Tibial artery (tissue), 4 donors: ENCODE measurements around the gene TMEM236.

ENCODE experiments used
- DNase-seq, 2 donors: peaks; one replicate each; pipeline ENCODE4 v3.0.0-alpha.2; 2019
- H3K27ac ChIP-seq, 2 donors: fragments of 200-600 bp; sonication (generic) in 1 of 2; 1 replicate in 1 of 2; 2 replicates in 1 of 2; pipeline ENCODE4 v1.5.1; 2018 to 2019; ENCODE audit warnings: mild to moderate bottlenecking in 1 of 2
- H3K27me3 ChIP-seq, 2 donors: fragments of 200-600 bp; sonication (generic) in 1 of 2; one replicate each; pipeline versions ENCODE4 v1.5.1 to v1.6.0; 2016 to 2019
- H3K36me3 ChIP-seq, 3 donors: fragments of 200-600 bp; sonication (generic) in 2 of 3; one replicate each; pipeline ENCODE4 v1.5.1; 2016 to 2019; ENCODE audit warnings: mild to moderate bottlenecking in 2 of 3
- H3K4me1 ChIP-seq, 4 donors: fragments of 200-600 bp; sonication (generic) in 2 of 4; 1 replicate in 3 of 4; 2 replicates in 1 of 4; pipeline ENCODE4 v1.5.1; 2016 to 2019
- H3K4me3 ChIP-seq, 2 donors: fragments of 200-600 bp; sonication (generic) in 1 of 2; 1 replicate in 1 of 2; 2 replicates in 1 of 2; pipeline ENCODE4 v1.5.1; 2018 to 2019; ENCODE audit warnings: mild to moderate bottlenecking in 2 of 2
- H3K9me3 ChIP-seq, 3 donors: fragments of 200-600 bp; sonication (generic) in 1 of 3; one replicate each; pipeline ENCODE4 v1.5.1; 2016 to 2019
- intact Hi-C: fragments of 100-400 bp; cut with DNase I; formaldehyde crosslinking; loops from one replicate; pipeline ENCODE4 v1.15.0; 2023; ENCODE audit warnings: low total_unique reads
- TF ChIP-seq, protein P1 (sequence below), 2 experiments: fragments of 200-600 bp in 1 of 2; fragments of 450-650 bp in 1 of 2; IDR thresholded peaks; one replicate each; pipeline ENCODE4 v1.5.1; 2017 to 2019; ENCODE audit warnings: antibody characterized with exemption in 2 of 2, mild to moderate bottlenecking in 1 of 2, moderate library complexity in 1 of 2

Gene TMEM236

DNA sequence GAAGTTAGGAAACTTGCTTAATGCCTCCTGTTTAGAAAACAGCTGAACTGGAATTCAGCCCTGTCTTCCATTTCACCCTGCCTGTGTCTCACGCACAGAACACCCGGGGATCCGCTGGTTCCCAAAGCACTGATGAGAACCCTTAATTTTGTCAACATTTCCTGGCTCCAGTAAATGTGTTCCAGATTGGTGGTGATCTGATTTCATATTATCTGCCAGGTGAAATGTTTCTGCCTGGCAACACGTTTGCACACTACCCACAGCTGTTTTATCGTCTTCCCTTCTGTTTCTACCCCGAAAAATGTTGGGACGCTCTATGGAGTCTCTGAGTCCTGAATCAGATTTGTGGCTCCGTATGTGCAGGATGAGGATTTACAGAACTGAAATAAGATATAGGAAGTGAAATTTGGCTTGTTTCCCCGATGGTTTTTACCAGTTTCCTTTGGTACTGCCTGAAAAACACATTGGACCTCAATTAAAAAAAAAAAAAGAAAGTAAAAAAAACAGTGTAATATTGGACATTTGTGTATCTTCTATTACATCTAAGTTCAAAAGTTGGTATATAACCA is 86.2 kb downstream of the TMEM236 start:
- TF ChIP-seq, protein P1, sequence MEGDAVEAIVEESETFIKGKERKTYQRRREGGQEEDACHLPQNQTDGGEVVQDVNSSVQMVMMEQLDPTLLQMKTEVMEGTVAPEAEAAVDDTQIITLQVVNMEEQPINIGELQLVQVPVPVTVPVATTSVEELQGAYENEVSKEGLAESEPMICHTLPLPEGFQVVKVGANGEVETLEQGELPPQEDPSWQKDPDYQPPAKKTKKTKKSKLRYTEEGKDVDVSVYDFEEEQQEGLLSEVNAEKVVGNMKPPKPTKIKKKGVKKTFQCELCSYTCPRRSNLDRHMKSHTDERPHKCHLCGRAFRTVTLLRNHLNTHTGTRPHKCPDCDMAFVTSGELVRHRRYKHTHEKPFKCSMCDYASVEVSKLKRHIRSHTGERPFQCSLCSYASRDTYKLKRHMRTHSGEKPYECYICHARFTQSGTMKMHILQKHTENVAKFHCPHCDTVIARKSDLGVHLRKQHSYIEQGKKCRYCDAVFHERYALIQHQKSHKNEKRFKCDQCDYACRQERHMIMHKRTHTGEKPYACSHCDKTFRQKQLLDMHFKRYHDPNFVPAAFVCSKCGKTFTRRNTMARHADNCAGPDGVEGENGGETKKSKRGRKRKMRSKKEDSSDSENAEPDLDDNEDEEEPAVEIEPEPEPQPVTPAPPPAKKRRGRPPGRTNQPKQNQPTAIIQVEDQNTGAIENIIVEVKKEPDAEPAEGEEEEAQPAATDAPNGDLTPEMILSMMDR (IDR thresholded peaks at IDR 0.05) = no peak
- intact Hi-C loops = no loop called here

DNA sequence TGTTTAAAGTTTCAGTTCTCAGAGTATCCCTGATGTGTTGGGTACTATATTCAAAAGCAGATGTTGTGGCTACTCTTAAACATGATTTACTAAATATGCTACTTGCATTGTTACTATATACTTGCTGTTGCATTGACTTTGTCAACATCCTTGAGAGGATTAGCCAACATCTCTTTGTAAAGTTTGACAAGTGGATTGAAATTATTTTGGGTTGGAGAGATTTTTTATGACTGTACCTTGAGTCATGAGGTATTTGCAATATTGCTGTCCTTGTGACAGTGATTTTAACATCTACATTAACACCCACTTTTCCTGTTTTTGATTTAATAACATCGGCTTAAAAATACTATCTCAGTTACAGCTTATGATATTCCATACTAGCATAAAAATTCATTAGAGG is 89.0 kb downstream of the TMEM236 start:
- Histone ChIP-seq H3K36me3 (no peaks in the 10 kb centered on the region), H3K4me3 (no peak overlapping the region), H3K27ac (no peak overlapping the region), H3K4me1 (peaks cover 0 to 11% (median 0%) of the 10 kb centered on the region in 4 donors), H3K9me3 (no peaks in the 10 kb centered on the region), H3K27me3 (peaks cover 0 to 3% of the 10 kb centered on the region in 2 donors)
- intact Hi-C loops = loop anchor here (10.0 kb wide), 1 partner anchor 264 kb away; no protein-coding TSS in a partner anchor
- DNase-seq = no peak
- TF ChIP-seq, protein P1 (IDR thresholded peaks at IDR 0.05) = no peak

More for the DNA sequence above, 86.2 kb downstream of the TMEM236 start:
- Histone ChIP-seq H3K36me3 (no peaks in the 10 kb centered on the region), H3K4me3 (no peak overlapping the region), H3K27me3 (peaks cover 0 to 7% of the 10 kb centered on the region in 2 donors), H3K4me1 (peaks cover 0 to 11% (median 0%) of the 10 kb centered on the region in 4 donors), H3K27ac (no peak overlapping the region), H3K9me3 (no peaks in the 10 kb centered on the region)
- DNase-seq = no peak

DNA sequence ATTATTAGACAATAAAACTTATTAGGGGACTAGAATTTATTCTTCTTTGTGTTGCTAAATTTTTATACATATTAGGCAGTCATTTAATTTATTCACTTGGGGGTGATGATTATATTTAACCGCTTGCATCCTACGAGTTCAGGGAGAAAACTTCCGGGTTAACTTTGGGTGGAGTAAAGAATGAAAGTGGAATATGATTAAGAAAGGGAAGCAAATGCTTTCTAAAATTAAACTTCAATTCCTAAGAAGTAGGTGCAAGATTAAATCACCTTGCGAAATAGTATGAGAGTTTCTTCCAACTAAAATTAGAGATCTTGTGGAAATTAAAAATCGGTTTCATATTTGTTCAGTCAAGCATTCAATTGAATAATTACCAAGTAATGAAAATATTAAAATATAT is 90.6 kb downstream of the TMEM236 start:
- Histone ChIP-seq H3K36me3 (no peaks in the 10 kb centered on the region), H3K9me3 (no peaks in the 10 kb centered on the region), H3K4me3 (no peak overlapping the region), H3K27ac (no peak overlapping the region), H3K27me3 (peaks cover 0 to 3% of the 10 kb centered on the region in 2 donors), H3K4me1 (peaks cover 0 to 1% (median 0%) of the 10 kb centered on the region in 4 donors)
- intact Hi-C loops = loop anchor here (2.0 to 10.0 kb wide), 2 partner anchors 262 to 382 kb away; no protein-coding TSS in a partner anchor
- DNase-seq = no peak
- TF ChIP-seq, protein P1 (IDR thresholded peaks at IDR 0.05) = no peak

DNA sequence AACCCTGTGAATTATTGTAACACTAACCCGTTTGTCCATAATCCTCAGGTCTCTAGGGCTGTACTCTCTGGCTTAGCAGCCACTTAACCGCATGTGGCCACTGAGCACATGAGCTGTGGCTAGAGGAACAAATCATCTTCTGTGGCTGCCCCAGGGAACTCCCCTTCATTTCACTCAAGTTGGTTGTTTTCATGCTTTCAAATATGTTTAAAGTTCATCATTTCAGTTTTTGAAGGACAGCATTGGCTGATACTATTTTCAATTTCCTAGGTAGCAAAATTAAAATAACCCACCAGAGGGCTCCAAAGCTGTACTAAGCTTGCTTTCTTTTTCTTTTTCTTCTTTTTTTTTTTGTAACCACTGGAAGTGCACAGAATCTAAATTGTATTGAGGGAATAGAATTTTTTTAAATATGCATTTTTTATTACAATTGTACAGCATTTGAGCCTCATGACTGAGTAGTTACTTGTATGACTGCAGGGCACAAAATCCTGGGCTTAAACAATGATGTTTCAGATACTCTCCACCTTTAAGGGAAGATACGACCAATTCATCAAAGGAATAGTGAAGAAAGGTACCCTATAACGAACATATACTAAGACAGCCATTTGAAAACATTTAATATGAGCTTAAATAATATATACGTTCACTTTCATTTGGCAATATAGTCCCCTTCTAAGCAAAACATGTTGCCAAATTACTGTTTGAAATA is 95.7 kb downstream of the TMEM236 start:
- Histone ChIP-seq H3K4me3 (no peak overlapping the region), H3K27me3 (no peaks in the 10 kb centered on the region), H3K4me1 (no peaks in the 10 kb centered on the region), H3K27ac (no peak overlapping the region), H3K36me3 (no peaks in the 10 kb centered on the region), H3K9me3 (no peaks in the 10 kb centered on the region)
- TF ChIP-seq, protein P1 (IDR thresholded peaks at IDR 0.05) = peak; percentile 41 to 44
- intact Hi-C loops = loop anchor here (10.0 kb wide), 1 partner anchor 257 kb away; no protein-coding TSS in a partner anchor
- DNase-seq = no peak

DNA sequence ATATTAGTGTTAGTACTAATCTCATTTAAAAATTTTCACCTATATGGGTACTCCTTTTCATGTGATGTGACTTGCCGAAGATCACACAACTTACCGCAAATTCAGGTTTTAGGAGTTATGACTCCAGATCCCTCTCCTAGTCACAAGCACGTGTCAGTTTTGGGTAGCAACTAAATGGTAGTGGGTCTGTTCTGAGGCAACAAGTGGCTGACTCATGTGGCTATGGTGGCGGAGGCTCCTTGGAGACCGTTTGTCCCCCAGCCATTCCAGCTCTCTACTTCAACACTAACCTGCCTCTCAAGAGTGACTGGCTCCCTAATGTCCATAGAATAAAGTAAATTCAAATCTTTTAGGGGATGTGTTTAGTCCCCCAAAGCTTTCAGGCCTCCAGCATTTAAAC is 96.6 kb downstream of the TMEM236 start:
- DNase-seq = no peak
- Histone ChIP-seq H3K36me3 (no peaks in the 10 kb centered on the region), H3K27me3 (no peaks in the 10 kb centered on the region), H3K4me3 (no peak overlapping the region), H3K27ac (no peak overlapping the region), H3K9me3 (no peaks in the 10 kb centered on the region), H3K4me1 (no peaks in the 10 kb centered on the region)
- intact Hi-C loops = loop anchor here (10.0 kb wide), 1 partner anchor 256 kb away; no protein-coding TSS in a partner anchor
- TF ChIP-seq, protein P1 (IDR thresholded peaks at IDR 0.05) = no peak
